CD4-positive, alpha-beta T cell treated with Interleukin-1 beta for 1 hour (primary cell): ENCODE results near the gene SMCO2.

Experiments
- DNase-seq, 2 donors: peaks; one replicate each; pipeline ENCODE4 v3.0.0-alpha.2; 2020 to 2022

SMCO2 gene

GRCh38 chr12:27455589-27455988 is 9.1 kb downstream of the SMCO2 start:
- no peak for DNase-seq

- no peak for DNase-seq
Measured at GRCh38 chr12:27456618-27457017, 10.1 kb downstream of the SMCO2 start.

- no peak for DNase-seq
Measured at GRCh38 chr12:27460471-27460978, 14.0 kb downstream of the SMCO2 start.

- no peak for DNase-seq
Measured at GRCh38 chr12:27462151-27462694, 15.7 kb downstream of the SMCO2 start.

- DNase-seq = no peak
Measured at GRCh38 chr12:27462851-27463250, 16.3 kb downstream of the SMCO2 start.

GRCh38 chr12:27463511-27464219 is 17.1 kb downstream of the SMCO2 start:
- DNase-seq = no peak

GRCh38 chr12:27464220-27464554 is 17.7 kb downstream of the SMCO2 start:
- DNase-seq = no peak

- DNase-seq = no peak
Measured at GRCh38 chr12:27467641-27468040, 21.1 kb downstream of the SMCO2 start.

- no peak for DNase-seq
Measured at GRCh38 chr12:27468241-27468640, 21.7 kb downstream of the SMCO2 start.

GRCh38 chr12:27469176-27469736 is 22.7 kb downstream of the SMCO2 start:
- no peak for DNase-seq

GRCh38 chr12:27472604-27473003 is 26.1 kb downstream of the SMCO2 start:
- DNase-seq = no peak

GRCh38 chr12:27474344-27474743 is 27.8 kb downstream of the SMCO2 start:
- no peak for DNase-seq

GRCh38 chr12:27477049-27477448 is 30.5 kb downstream of the SMCO2 start:
- no peak for DNase-seq

- DNase-seq = no peak
Measured at GRCh38 chr12:27478949-27479348, 32.4 kb downstream of the SMCO2 start.

GRCh38 chr12:27480016-27480415 is 33.5 kb downstream of the SMCO2 start:
- DNase-seq = no peak

GRCh38 chr12:27486961-27487360 is 40.4 kb downstream of the SMCO2 start:
- no peak for DNase-seq

- DNase-seq = no peak
Measured at GRCh38 chr12:27488479-27488878, 41.9 kb downstream of the SMCO2 start.

GRCh38 chr12:27491226-27491625 is 44.7 kb downstream of the SMCO2 start:
- no peak for DNase-seq

- DNase-seq = no peak
Measured at GRCh38 chr12:27493260-27493940, 46.9 kb downstream of the SMCO2 start.

GRCh38 chr12:27497446-27497845 is 50.9 kb downstream of the SMCO2 start:
- no peak for DNase-seq

- no peak for DNase-seq
Measured at GRCh38 chr12:27498149-27498548, 51.6 kb downstream of the SMCO2 start.

GRCh38 chr12:27498761-27499160 is 52.2 kb downstream of the SMCO2 start:
- no peak for DNase-seq

- no peak for DNase-seq
Measured at GRCh38 chr12:27499377-27499776, 52.8 kb downstream of the SMCO2 start.

- DNase-seq = no peak
Measured at GRCh38 chr12:27500546-27500945, 54.0 kb downstream of the SMCO2 start.
